Left forelimb (tissue), 1 donor: ENCODE measurements around the gene BET1L.
"Not testable (repeated sequence)": the region's sequence is repeated elsewhere in the genome, so short reads cannot be mapped to it uniquely, and the experiment has no call there.

Experiments
- DNase-seq: peaks from one replicate; pipeline ENCODE4 v3.0.0-alpha.2; 2018; ENCODE audit warnings: low spot score

The BET1L gene

GRCh38 chr11:227824-228379 lies 20.7 kb upstream of the BET1L start:
- DNase-seq, result no peak

- peak; percentile 11 for DNase-seq
Observed at GRCh38 chr11:225734-226453, 18.7 kb upstream of the BET1L start.

GRCh38 chr11:224424-224823 lies 17.2 kb upstream of the BET1L start:
- DNase-seq, result no peak

- DNase-seq, result no peak
Observed at GRCh38 chr11:223884-224283, 16.7 kb upstream of the BET1L start.

GRCh38 chr11:223026-223789 lies 16.0 kb upstream of the BET1L start:
- no peak for DNase-seq

- DNase-seq, result no peak
Observed at GRCh38 chr11:221998-222789, 15.0 kb upstream of the BET1L start.

- no peak for DNase-seq
Observed at GRCh38 chr11:221539-221938, 14.3 kb upstream of the BET1L start.

GRCh38 chr11:220641-221215 lies 13.5 kb upstream of the BET1L start:
- DNase-seq, result not testable (repeated sequence)

GRCh38 chr11:218815-219593 lies 11.8 kb upstream of the BET1L start:
- peak; percentile 52 for DNase-seq

GRCh38 chr11:217704-218103 lies 10.5 kb upstream of the BET1L start:
- DNase-seq, result no peak

- DNase-seq, result no peak
Observed at GRCh38 chr11:216081-216974, 9.1 kb upstream of the BET1L start.

GRCh38 chr11:215581-216037 lies 8.4 kb upstream of the BET1L start:
- no peak for DNase-seq

GRCh38 chr11:214083-214482 lies 6.9 kb upstream of the BET1L start:
- no peak for DNase-seq

- no peak for DNase-seq
Observed at GRCh38 chr11:213111-213510, 5.9 kb upstream of the BET1L start.

GRCh38 chr11:212150-213100 lies 5.2 kb upstream of the BET1L start:
- DNase-seq, result no peak

- no peak for DNase-seq
Observed at GRCh38 chr11:211741-212140, 4.5 kb upstream of the BET1L start.

- DNase-seq, result no peak
Observed at GRCh38 chr11:211295-211694, 4.1 kb upstream of the BET1L start.

GRCh38 chr11:210803-211180 lies 3.6 kb upstream of the BET1L start:
- DNase-seq, result no peak
